Measurements from ENCODE around the gene C14orf180. TPM values are rescaled to one million over a fixed set of nuclear protein-coding genes. Genes with fewer than 3 reads are reported as not detected.

The C14orf180 gene
- total and polyA plus RNA-seq, 12 donors, result 0.26 to 17.8 (median 5.6) TPM

DNA sequence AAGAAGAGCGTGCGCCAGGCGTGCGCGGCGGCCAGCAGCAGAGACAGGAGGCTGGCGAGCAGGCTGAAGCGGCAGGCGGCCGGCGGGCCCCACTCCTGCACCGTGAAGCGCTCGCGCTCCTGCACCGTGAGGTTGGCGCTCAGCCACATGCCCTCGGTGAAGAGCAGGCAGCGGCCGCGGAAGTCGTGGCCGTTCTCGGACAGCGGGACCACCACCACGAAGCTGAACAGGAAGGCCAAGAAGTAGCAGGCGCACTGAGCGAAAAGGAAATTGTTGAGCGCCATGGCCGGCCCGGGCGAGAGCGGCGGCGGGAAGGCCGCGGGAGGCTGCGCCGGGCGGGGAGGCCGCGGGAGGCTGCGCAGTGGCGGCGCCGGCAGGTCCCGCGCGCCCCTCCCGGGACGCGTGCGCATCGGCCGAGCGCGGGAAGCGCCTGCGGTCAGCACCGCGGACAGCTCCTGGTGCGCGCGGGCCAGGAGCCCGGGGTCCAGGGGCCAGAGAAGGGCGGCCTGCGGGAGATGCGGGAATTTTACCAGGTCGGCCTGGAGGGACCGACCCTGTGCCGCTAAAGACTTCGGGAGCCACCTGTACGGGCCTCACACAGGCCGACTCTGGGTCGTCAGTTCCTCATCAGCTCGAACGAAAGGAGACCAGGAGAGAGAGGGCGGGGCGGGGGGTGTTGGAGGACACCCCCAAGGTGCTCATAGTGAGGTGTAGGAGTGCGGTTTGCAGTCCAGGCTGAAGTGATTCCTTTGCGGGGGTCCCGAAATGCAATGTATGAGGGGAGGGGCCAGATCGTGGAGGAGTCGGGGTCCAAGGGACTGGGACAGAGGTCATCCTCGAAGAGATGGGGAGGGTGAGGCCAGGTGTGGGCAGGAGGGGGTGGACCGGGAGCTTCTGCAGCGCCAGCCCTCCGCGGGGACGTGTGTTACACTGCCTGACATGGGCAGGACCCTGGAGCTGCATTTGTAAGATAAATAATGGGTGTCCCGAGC, 25.2 kb downstream of the C14orf180 start, which contains the start of gene TMEM179:
Gene TMEM179, minus strand, starts transcription at position 315 of the 992 bp plus-strand sequence. Its CDS starts 31 bp downstream, at position 284.
- DNase-seq, result peak in 4 of 7 donors; percentile 14 to 57 (median 40)
- intact Hi-C loops (cut with DNase I), result no loop called here
- H3K27ac ChIP-seq, result peak within 1 kb of the TSS in 2 of 5 donors; percentile 34 to 60
- TF ChIP-seq, protein P1, sequence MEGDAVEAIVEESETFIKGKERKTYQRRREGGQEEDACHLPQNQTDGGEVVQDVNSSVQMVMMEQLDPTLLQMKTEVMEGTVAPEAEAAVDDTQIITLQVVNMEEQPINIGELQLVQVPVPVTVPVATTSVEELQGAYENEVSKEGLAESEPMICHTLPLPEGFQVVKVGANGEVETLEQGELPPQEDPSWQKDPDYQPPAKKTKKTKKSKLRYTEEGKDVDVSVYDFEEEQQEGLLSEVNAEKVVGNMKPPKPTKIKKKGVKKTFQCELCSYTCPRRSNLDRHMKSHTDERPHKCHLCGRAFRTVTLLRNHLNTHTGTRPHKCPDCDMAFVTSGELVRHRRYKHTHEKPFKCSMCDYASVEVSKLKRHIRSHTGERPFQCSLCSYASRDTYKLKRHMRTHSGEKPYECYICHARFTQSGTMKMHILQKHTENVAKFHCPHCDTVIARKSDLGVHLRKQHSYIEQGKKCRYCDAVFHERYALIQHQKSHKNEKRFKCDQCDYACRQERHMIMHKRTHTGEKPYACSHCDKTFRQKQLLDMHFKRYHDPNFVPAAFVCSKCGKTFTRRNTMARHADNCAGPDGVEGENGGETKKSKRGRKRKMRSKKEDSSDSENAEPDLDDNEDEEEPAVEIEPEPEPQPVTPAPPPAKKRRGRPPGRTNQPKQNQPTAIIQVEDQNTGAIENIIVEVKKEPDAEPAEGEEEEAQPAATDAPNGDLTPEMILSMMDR (IDR thresholded peaks at IDR 0.05), result no peak
- no peak for TF ChIP-seq POLR2A (IDR thresholded peaks at IDR 0.05)
- no peaks in the 10 kb centered on the region for H3K9me3 ChIP-seq (replicated peaks in 1 of 3)
- no peaks in the 10 kb centered on the region for H3K4me1 ChIP-seq (replicated peaks in 1 of 2)
- H3K27me3 ChIP-seq, result peaks cover 20% of the 10 kb centered on the region
- no peaks in the 10 kb centered on the region for H3K36me3 ChIP-seq (replicated peaks in 1 of 2)
- peak within 1 kb of the TSS in 1 of 4 donors; percentile 23 for H3K4me3 ChIP-seq
- 6 to 17% (median 9%) methylated on average over 33 to 91 of the region's 91 CpGs for WGBS, 4 donors

DNA sequence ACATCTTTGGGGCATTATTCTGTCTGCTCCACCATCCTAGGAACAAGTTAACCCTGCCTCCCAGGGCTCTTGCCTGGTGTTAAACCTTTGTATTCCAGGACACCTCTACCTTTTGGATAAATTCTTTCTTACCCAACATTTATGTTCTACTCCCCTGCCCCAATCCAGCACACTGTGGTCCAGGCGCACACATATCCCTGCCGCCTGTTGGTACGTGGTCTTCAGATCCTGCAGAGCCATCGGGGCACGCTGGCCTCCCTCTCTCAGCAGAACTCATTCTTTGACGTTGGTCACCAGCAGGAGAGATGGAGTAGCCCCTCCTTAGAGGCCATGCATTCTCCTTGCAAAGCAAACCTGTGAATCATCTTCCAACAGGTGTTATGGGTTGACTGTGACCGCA, 30.1 kb downstream of the C14orf180 start:
- H3K9me3 ChIP-seq (replicated peaks in 1 of 3), result no peaks in the 10 kb centered on the region
- H3K36me3 ChIP-seq (replicated peaks in 1 of 2), result no peaks in the 10 kb centered on the region
- TF ChIP-seq, protein P1 (IDR thresholded peaks at IDR 0.05), result no peak
- H3K27me3 ChIP-seq, result peaks cover 7% of the 10 kb centered on the region
- no peak for DNase-seq
- intact Hi-C loops (cut with DNase I), result no loop called here
- WGBS, 4 donors, result 75 to 81% (median 77%) methylated on average over 7 of the region's 7 CpGs
- no peak overlapping the region for H3K4me3 ChIP-seq
- no peak overlapping the region for H3K27ac ChIP-seq
- H3K4me1 ChIP-seq (replicated peaks in 1 of 2), result no peaks in the 10 kb centered on the region

DNA sequence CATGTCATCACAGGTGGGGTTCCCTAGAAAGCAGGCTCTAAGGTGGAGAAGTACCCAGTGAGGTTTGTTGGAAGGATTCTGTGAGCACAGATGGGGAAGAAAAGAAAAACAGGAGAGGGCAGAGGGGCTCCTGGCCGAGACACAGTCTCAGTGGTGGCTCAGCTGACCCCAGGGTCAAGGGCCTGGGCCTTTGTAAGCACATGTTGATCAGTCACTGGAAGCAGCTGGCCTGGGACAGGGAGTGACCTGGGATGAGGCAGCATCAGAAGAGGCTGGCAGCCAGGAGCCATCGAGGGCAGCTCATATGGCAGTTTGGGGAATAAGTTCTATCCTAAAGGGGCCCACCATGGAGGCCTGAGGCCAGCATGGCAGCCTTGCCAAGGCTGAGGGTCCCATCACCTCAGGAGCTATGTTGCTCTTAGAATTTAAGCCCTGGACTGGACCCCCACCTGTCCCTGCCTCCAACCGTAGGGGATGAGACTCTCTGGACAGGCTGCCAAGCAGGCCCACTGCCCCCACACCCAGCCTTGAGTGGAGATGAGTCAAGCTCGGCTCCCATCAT, 31.3 kb downstream of the C14orf180 start:
- intact Hi-C loops (cut with DNase I), result no loop called here

DNA sequence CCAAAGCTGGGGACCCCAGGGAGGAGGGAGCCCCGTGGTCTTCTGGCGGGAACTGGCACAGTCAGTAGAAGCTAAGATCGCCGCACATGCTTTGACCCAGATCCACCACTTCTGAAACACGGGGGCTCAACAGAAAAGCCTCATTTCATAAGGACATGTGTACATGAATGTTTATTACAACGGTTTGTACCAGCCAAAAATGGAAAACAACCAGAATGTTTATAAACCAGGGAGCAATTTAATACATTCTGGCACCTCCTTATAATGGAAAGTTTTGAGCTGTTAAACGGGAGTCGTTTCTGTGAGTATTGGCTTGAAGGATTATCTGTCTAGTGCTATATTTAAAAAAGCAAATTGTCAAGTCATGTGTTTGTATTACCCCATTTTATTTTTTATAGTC, 32.3 kb downstream of the C14orf180 start:
- 61 to 72% (median 68%) methylated on average over 7 to 8 of the region's 8 CpGs for WGBS, 4 donors

More for the DNA sequence above, 31.3 kb downstream of the C14orf180 start:
- TF ChIP-seq, protein P1 (IDR thresholded peaks at IDR 0.05), result no peak
- TF ChIP-seq POLR2A (IDR thresholded peaks at IDR 0.05), result no peak
- no peak overlapping the region for H3K4me3 ChIP-seq
- H3K27me3 ChIP-seq, result no peaks in the 10 kb centered on the region
- H3K36me3 ChIP-seq (replicated peaks in 1 of 2), result no peaks in the 10 kb centered on the region
- no peaks in the 10 kb centered on the region for H3K4me1 ChIP-seq (replicated peaks in 1 of 2)
- H3K9me3 ChIP-seq (replicated peaks in 1 of 3), result no peaks in the 10 kb centered on the region
- no peak overlapping the region for H3K27ac ChIP-seq
- 55 to 64% (median 58%) methylated on average over 3 to 4 of the region's 4 CpGs for WGBS, 4 donors
- DNase-seq, result no peak

More for the DNA sequence above, 32.3 kb downstream of the C14orf180 start:
- no peak overlapping the region for H3K4me3 ChIP-seq
- TF ChIP-seq, protein P1 (IDR thresholded peaks at IDR 0.05), result no peak
- no peak for TF ChIP-seq POLR2A (IDR thresholded peaks at IDR 0.05)
- H3K36me3 ChIP-seq (replicated peaks in 1 of 2), result no peaks in the 10 kb centered on the region
- H3K27ac ChIP-seq, result no peak overlapping the region
- intact Hi-C loops (cut with DNase I), result no loop called here
- no peaks in the 10 kb centered on the region for H3K27me3 ChIP-seq
- H3K9me3 ChIP-seq (replicated peaks in 1 of 3), result no peaks in the 10 kb centered on the region
- H3K4me1 ChIP-seq (replicated peaks in 1 of 2), result no peaks in the 10 kb centered on the region
- no peak for DNase-seq

Data from adrenal gland (tissue), 12 donors.